ENCODE measurements around the gene TMPRSS11F.

TMPRSS11F gene

GRCh38 chr4:68124262-68124661, 5.4 kb downstream of the TMPRSS11F start:
- H2AFZ ChIP-seq (ENCODE audit: low read depth, low read length, severe bottlenecking) = no peak overlapping the region
- no peak overlapping the region for H3K27ac ChIP-seq (ENCODE audit: low read depth, low read length)
- H3K27me3 ChIP-seq (ENCODE audit: low read length) = no peaks in the 10 kb centered on the region
- H3K9ac ChIP-seq (ENCODE audit: low read length) = no peak overlapping the region
- no peaks in the 10 kb centered on the region for H3F3A ChIP-seq (ENCODE audit: insufficient read depth)
- H3K9me2 ChIP-seq (replicated peaks; ENCODE audit: insufficient read depth, low read length) = no peaks in the 10 kb centered on the region
- no peaks in the 10 kb centered on the region for H4K20me1 ChIP-seq (ENCODE audit: low read depth, low read length)
- H3K4me2 ChIP-seq (ENCODE audit: low read depth, low read length, poor library complexity, severe bottlenecking) = no peak overlapping the region
- H3K4me3 ChIP-seq (ENCODE audit: insufficient read depth, low read length, poor library complexity, severe bottlenecking) = no peak overlapping the region
- H3K79me2 ChIP-seq (ENCODE audit: insufficient read depth, low read length) = no peaks in the 10 kb centered on the region
- TF ChIP-seq CTCF (IDR thresholded peaks at IDR 0.05; ENCODE audit: insufficient read depth, low read length, poor library complexity, severe bottlenecking) (no peak), EZH2phosphoT487 (conservative IDR thresholded peaks at IDR 0.05; ENCODE audit: low read length) (no peak)
- no peaks in the 10 kb centered on the region for H3K9me3 ChIP-seq (ENCODE audit: insufficient read depth, low read length)
- H3K36me3 ChIP-seq (ENCODE audit: low read length) = no peaks in the 10 kb centered on the region

GRCh38 chr4:68123525-68123924, 6.1 kb downstream of the TMPRSS11F start:
- H3K27me3 ChIP-seq (ENCODE audit: low read length) = no peaks in the 10 kb centered on the region
- H3K27ac ChIP-seq (ENCODE audit: low read depth, low read length) = no peak overlapping the region
- H4K20me1 ChIP-seq (ENCODE audit: low read depth, low read length) = no peaks in the 10 kb centered on the region
- no peak overlapping the region for H3K9ac ChIP-seq (ENCODE audit: low read length)
- no peak overlapping the region for H2AFZ ChIP-seq (ENCODE audit: low read depth, low read length, severe bottlenecking)
- no peaks in the 10 kb centered on the region for H3K9me3 ChIP-seq (ENCODE audit: insufficient read depth, low read length)
- no peaks in the 10 kb centered on the region for H3K79me2 ChIP-seq (ENCODE audit: insufficient read depth, low read length)
- TF ChIP-seq CTCF (IDR thresholded peaks at IDR 0.05; ENCODE audit: insufficient read depth, low read length, poor library complexity, severe bottlenecking) (no peak), EZH2phosphoT487 (conservative IDR thresholded peaks at IDR 0.05; ENCODE audit: low read length) (no peak)
- no peak overlapping the region for H3K4me2 ChIP-seq (ENCODE audit: low read depth, low read length, poor library complexity, severe bottlenecking)
- no peak overlapping the region for H3K4me3 ChIP-seq (ENCODE audit: insufficient read depth, low read length, poor library complexity, severe bottlenecking)
- no peaks in the 10 kb centered on the region for H3F3A ChIP-seq (ENCODE audit: insufficient read depth)
- H3K36me3 ChIP-seq (ENCODE audit: low read length) = no peaks in the 10 kb centered on the region
- H3K9me2 ChIP-seq (replicated peaks; ENCODE audit: insufficient read depth, low read length) = no peaks in the 10 kb centered on the region

- Histone ChIP-seq H3K4me2 (ENCODE audit: low read depth, low read length, poor library complexity, severe bottlenecking) (no peak overlapping the region), H3K9ac (ENCODE audit: low read length) (no peak overlapping the region)
- TF ChIP-seq CTCF (IDR thresholded peaks at IDR 0.05; ENCODE audit: insufficient read depth, low read length, poor library complexity, severe bottlenecking) (no peak), EZH2phosphoT487 (conservative IDR thresholded peaks at IDR 0.05; ENCODE audit: low read length) (no peak)
Measured at GRCh38 chr4:68119921-68120320, 9.7 kb downstream of the TMPRSS11F start.

More at GRCh38 chr4:68119921-68120320, 9.7 kb downstream of the TMPRSS11F start:
- Histone ChIP-seq H2AFZ (ENCODE audit: low read depth, low read length, severe bottlenecking) (no peak overlapping the region), H3K27me3 (ENCODE audit: low read length) (no peaks in the 10 kb centered on the region), H3K36me3 (ENCODE audit: low read length) (no peaks in the 10 kb centered on the region), H3K9me3 (ENCODE audit: insufficient read depth, low read length) (no peaks in the 10 kb centered on the region), H3K4me3 (ENCODE audit: insufficient read depth, low read length, poor library complexity, severe bottlenecking) (no peak overlapping the region), H3K79me2 (ENCODE audit: insufficient read depth, low read length) (no peaks in the 10 kb centered on the region), H3F3A (ENCODE audit: insufficient read depth) (no peaks in the 10 kb centered on the region), H3K9me2 (replicated peaks; ENCODE audit: insufficient read depth, low read length) (no peaks in the 10 kb centered on the region), H4K20me1 (ENCODE audit: low read depth, low read length) (no peaks in the 10 kb centered on the region), H3K27ac (ENCODE audit: low read depth, low read length) (no peak overlapping the region)
